Tibial nerve (tissue), 4 donors: Measurements from ENCODE around the gene ZNF385C.
A peak's percentile ranks its signal among the peaks of the same experiment; 100 is the strongest.

Experiments
- CTCF ChIP-seq, 5 experiments: fragments of 200-600 bp in 3 of 5; fragments of 450-650 bp in 2 of 5; sonication (generic) in 3 of 5; IDR thresholded peaks; one replicate each; pipeline ENCODE4 v1.5.1; 2016 to 2019; ENCODE audit warnings: antibody characterized with exemption in 5 of 5, mild to moderate bottlenecking in 3 of 5, moderate library complexity in 2 of 5
- EP300 ChIP-seq, 2 donors: sonication (generic); formaldehyde crosslinking; IDR thresholded peaks; one replicate each; pipeline ENCODE4 v1.6.1; 2017; ENCODE audit warnings: antibody characterized with exemption in 2 of 2, mild to moderate bottlenecking in 1 of 2
- POLR2A ChIP-seq, 2 donors: fragments of 450-650 bp; IDR thresholded peaks; one replicate each; pipeline ENCODE4 v1.6.1; 2017; ENCODE audit warnings: antibody characterized with exemption in 2 of 2, mild to moderate bottlenecking in 2 of 2, moderate library complexity in 2 of 2

GRCh38 chr17:42019509-42020404 is 78.5 kb downstream of the ZNF385C start, which contains the start of gene NKIRAS2:
- peak; percentile 93 to 98 (median 96) for TF ChIP-seq CTCF (IDR thresholded peaks at IDR 0.05)
- TF ChIP-seq POLR2A (IDR thresholded peaks at IDR 0.05), result peak; percentile 14 to 63
- peak; percentile 70 to 82 for TF ChIP-seq EP300 (IDR thresholded peaks at IDR 0.05)
